Memory B cell (primary cell): ENCODE data around the gene HM13.
"Not testable (repeated sequence)": the region's sequence is repeated elsewhere in the genome, so short reads cannot be mapped to it uniquely, and the experiment has no call there.

Experiments used
- ATAC-seq: fragments of 150-1000 bp; cut with Tn5 transposase; 2 replicates; pipeline ENCODE4 v1.10.0; 2021; ENCODE audit warnings: low read depth, mild to moderate bottlenecking, moderate library complexity
- DNase-seq, 2 donors: peaks; one replicate each; pipeline ENCODE4 v3.0.0; 2022; ENCODE audit warnings: low spot score in 2 of 2
- H3K27ac Mint-ChIP-seq: one replicate; pipeline ENCODE4 v1.8.0; 2022; ENCODE audit warnings: mild to moderate bottlenecking, moderate library complexity, mixed read lengths
- H3K27me3 Mint-ChIP-seq: one replicate; pipeline ENCODE4 v1.8.0; 2022; ENCODE audit warnings: mixed read lengths
- H3K36me3 Mint-ChIP-seq: one replicate; pipeline ENCODE4 v1.8.0; 2022; ENCODE audit warnings: mild to moderate bottlenecking, mixed read lengths
- H3K4me1 Mint-ChIP-seq: one replicate; pipeline ENCODE4 v1.8.0; 2022; ENCODE audit warnings: mixed read lengths
- H3K4me3 Mint-ChIP-seq: one replicate; pipeline ENCODE4 v1.8.0; 2022; ENCODE audit warnings: mild to moderate bottlenecking, moderate library complexity, mixed read lengths
- H3K9me3 Mint-ChIP-seq: one replicate; pipeline ENCODE4 v1.8.0; 2022; ENCODE audit warnings: mixed read lengths

The HM13 gene

DNA sequence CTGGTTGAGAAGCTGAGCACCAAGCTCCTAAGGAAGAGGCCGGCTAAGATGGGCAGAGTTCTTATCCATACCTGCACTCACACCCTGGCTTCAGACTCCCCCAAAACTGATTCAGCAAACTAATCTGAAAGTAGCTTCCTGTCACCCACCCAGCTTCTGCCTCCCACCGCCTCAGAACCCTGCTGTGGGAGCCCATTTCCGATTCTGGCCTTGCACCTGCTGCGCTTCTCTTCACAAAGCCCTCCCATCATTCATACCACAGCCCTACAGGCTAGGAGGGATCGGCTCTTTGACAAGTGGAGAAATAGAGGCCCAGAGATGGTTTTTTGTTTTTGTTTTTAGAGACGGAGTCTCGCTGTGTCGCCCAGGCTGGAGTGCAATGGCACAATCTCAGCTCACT is 28.7 kb downstream of the HM13 start:
- Mint-ChIP-seq H3K4me1 (peaks cover 6% of the 10 kb centered on the region), H3K4me3 (no peak overlapping the region), H3K27ac (no peak overlapping the region), H3K9me3 (no peaks in the 10 kb centered on the region), H3K36me3 (peaks cover 17% of the 10 kb centered on the region), H3K27me3 (no peaks in the 10 kb centered on the region)
- DNase-seq (no peak), ATAC-seq (no peak)

- no peaks in the 10 kb centered on the region for H3K27me3 Mint-ChIP-seq
- DNase-seq (no peak), ATAC-seq (no peak)
- H3K36me3 Mint-ChIP-seq: peaks cover 7% of the 10 kb centered on the region
- H3K9me3 Mint-ChIP-seq: no peaks in the 10 kb centered on the region
- H3K4me1 Mint-ChIP-seq: peaks cover 6% of the 10 kb centered on the region
- no peak overlapping the region for H3K27ac Mint-ChIP-seq
- no peak overlapping the region for H3K4me3 Mint-ChIP-seq
These were observed 29.8 kb downstream of the HM13 start for GRCh38 chr20:31543966-31544598.

DNA sequence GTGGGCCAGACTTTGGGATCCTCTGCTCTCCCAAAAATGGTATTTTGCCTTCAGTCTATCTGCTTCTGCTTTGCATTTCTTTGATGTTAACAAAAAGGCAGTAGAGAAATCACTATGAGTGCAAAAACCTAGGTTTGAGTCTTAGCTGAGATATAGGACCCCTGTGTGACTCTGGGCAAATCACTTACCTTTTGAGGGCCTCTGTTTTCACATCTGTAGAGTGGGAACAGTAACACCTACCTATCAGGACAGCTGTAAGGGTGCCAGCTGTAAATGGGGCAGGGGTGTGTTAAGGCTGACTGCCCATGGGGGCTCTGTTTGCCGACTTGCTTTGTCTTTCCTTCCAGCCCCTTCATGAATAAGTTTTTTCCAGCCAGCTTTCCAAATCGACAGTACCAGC is 30.4 kb downstream of the HM13 start:
- DNase-seq: no peak
- H3K4me1 Mint-ChIP-seq: peaks cover 6% of the 10 kb centered on the region
- peaks cover 6% of the 10 kb centered on the region for H3K36me3 Mint-ChIP-seq

DNA sequence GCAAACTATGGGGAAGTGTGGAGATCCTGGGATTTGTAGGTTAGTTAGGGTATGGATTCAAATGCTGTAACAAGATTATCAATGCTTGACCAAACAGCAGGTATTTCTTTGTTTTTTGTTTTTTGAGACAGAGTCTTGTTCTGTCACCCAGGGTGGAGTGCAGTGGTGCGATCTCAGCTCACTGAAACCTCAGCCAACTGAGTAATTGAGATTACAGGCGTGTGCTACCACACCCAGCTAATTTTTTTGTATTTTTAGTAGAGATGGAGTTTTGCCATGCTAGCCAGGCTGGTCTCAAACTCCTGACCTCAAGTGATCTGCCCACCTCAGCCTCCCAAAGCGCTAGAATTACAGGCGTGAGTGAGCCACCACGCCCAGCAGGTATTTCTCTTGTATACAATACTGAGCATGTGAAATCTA is 31.4 kb downstream of the HM13 start:
- not testable (repeated sequence) for H3K4me3 Mint-ChIP-seq, DNase-seq, H3K27me3 Mint-ChIP-seq

More for the DNA sequence above, 30.4 kb downstream of the HM13 start:
- Mint-ChIP-seq H3K4me3 (no peak overlapping the region), H3K27ac (no peak overlapping the region), H3K27me3 (no peaks in the 10 kb centered on the region), H3K9me3 (no peaks in the 10 kb centered on the region)
- no peak for ATAC-seq

GRCh38 chr20:31547017-31547675 is 32.9 kb downstream of the HM13 start:
- DNase-seq: peak; percentile 61 to 65
- H3K27me3 Mint-ChIP-seq: no peaks in the 10 kb centered on the region
- H3K4me1 Mint-ChIP-seq: peaks cover 8% of the 10 kb centered on the region
- H3K36me3 Mint-ChIP-seq: peaks cover 14% of the 10 kb centered on the region
- peak; percentile 94 for ATAC-seq
- no peaks in the 10 kb centered on the region for H3K9me3 Mint-ChIP-seq
- peak overlapping the region; percentile 97 for H3K27ac Mint-ChIP-seq
- peak overlapping the region; percentile 95 for H3K4me3 Mint-ChIP-seq

More for the DNA sequence above, 31.4 kb downstream of the HM13 start:
- not testable (repeated sequence) for H3K4me1 Mint-ChIP-seq, ATAC-seq, H3K9me3 Mint-ChIP-seq
- H3K36me3 Mint-ChIP-seq: peaks cover 10% of the 10 kb centered on the region
- peak overlapping the region; percentile 72 for H3K27ac Mint-ChIP-seq

- Mint-ChIP-seq H3K9me3 (no peaks in the 10 kb centered on the region), H3K4me3 (peak overlapping the region; percentile 95), H3K27ac (peak overlapping the region; percentile 97), H3K36me3 (peaks cover 14% of the 10 kb centered on the region), H3K4me1 (peaks cover 8% of the 10 kb centered on the region), H3K27me3 (no peaks in the 10 kb centered on the region)
- no peak for DNase-seq
- peak; percentile 2 for ATAC-seq
These were observed 33.6 kb downstream of the HM13 start for GRCh38 chr20:31547720-31548298.

- DNase-seq (no peak), ATAC-seq (no peak)
- Mint-ChIP-seq H3K4me3 (no peak overlapping the region), H3K27ac (no peak overlapping the region), H3K4me1 (peaks cover 8% of the 10 kb centered on the region), H3K9me3 (no peaks in the 10 kb centered on the region), H3K36me3 (peaks cover 14% of the 10 kb centered on the region), H3K27me3 (no peaks in the 10 kb centered on the region)
These were observed 34.7 kb downstream of the HM13 start for GRCh38 chr20:31548820-31549512.

GRCh38 chr20:31549513-31549880 is 35.3 kb downstream of the HM13 start:
- Mint-ChIP-seq H3K27ac (no peak overlapping the region), H3K4me3 (no peak overlapping the region), H3K36me3 (peaks cover 14% of the 10 kb centered on the region), H3K9me3 (no peaks in the 10 kb centered on the region), H3K27me3 (no peaks in the 10 kb centered on the region), H3K4me1 (peaks cover 8% of the 10 kb centered on the region)
- DNase-seq (no peak), ATAC-seq (no peak)

- Mint-ChIP-seq H3K27me3 (no peaks in the 10 kb centered on the region), H3K4me3 (no peak overlapping the region), H3K9me3 (no peaks in the 10 kb centered on the region), H3K27ac (no peak overlapping the region), H3K36me3 (peaks cover 12% of the 10 kb centered on the region), H3K4me1 (peaks cover 8% of the 10 kb centered on the region)
- no peak for ATAC-seq
- DNase-seq: no peak
These were observed 35.9 kb downstream of the HM13 start for GRCh38 chr20:31550099-31550498.

GRCh38 chr20:31551163-31552081 is 37.2 kb downstream of the HM13 start:
- Mint-ChIP-seq H3K27me3 (no peaks in the 10 kb centered on the region), H3K36me3 (peaks cover 10% of the 10 kb centered on the region), H3K9me3 (no peaks in the 10 kb centered on the region), H3K4me3 (no peak overlapping the region), H3K4me1 (peaks cover 8% of the 10 kb centered on the region), H3K27ac (no peak overlapping the region)
- ATAC-seq (no peak), DNase-seq (no peak)

DNA sequence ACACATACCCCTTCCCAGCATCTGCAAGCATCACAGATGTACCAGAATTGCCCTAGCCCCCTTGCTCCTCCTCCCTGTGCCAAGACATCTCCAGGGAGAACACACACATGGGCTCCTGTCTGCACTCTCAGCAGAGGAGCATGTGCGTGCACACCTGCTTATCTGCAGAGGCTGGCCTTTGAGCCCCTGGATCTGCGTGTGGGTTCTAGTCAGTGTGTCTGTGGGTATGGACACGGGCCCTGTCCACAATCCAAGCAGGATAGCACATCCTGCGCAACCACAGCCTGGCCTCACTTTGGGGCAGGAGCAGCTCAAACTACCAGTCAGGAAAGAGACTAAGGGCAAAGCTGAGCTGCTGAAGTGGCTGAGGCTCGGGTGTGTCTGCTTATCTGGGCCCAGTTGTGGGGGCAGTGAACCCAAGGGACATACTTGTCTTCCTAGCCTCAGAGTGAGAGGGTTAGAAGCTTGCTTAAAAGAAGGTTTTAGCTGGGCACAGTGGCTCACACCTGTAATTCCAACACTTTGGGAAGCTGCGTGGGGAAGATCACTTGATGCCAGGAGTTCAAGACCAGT is 41.0 kb downstream of the HM13 start:
- DNase-seq: no peak
- ATAC-seq: no peak
- H3K4me1 Mint-ChIP-seq: peaks cover 4% of the 10 kb centered on the region
- no peaks in the 10 kb centered on the region for H3K27me3 Mint-ChIP-seq
- H3K4me3 Mint-ChIP-seq: no peak overlapping the region
- no peaks in the 10 kb centered on the region for H3K9me3 Mint-ChIP-seq
- H3K27ac Mint-ChIP-seq: no peak overlapping the region
- peaks cover 7% of the 10 kb centered on the region for H3K36me3 Mint-ChIP-seq

GRCh38 chr20:31559704-31560093 is 45.5 kb downstream of the HM13 start:
- Mint-ChIP-seq H3K9me3 (no peaks in the 10 kb centered on the region), H3K4me3 (no peak overlapping the region), H3K36me3 (peaks cover 14% of the 10 kb centered on the region), H3K4me1 (peaks cover 5% of the 10 kb centered on the region), H3K27ac (no peak overlapping the region), H3K27me3 (no peaks in the 10 kb centered on the region)
- DNase-seq (no peak), ATAC-seq (no peak)

GRCh38 chr20:31560094-31560745 is 46.0 kb downstream of the HM13 start:
- peaks cover 5% of the 10 kb centered on the region for H3K4me1 Mint-ChIP-seq
- peaks cover 14% of the 10 kb centered on the region for H3K36me3 Mint-ChIP-seq
- peak; percentile 71 for ATAC-seq
- no peaks in the 10 kb centered on the region for H3K9me3 Mint-ChIP-seq
- no peaks in the 10 kb centered on the region for H3K27me3 Mint-ChIP-seq
- no peak overlapping the region for H3K27ac Mint-ChIP-seq
- peak; percentile 59 to 67 for DNase-seq
- H3K4me3 Mint-ChIP-seq: no peak overlapping the region
